H9 (cell line): Measurements from ENCODE around the gene FCN1. TPM values are rescaled to one million over a fixed set of nuclear protein-coding genes. Genes with fewer than 3 reads are reported as not detected.

Experiments used
- DNase-seq: peaks from one replicate; pipeline ENCODE4 v3.0.0-alpha.2; 2017
- H2AFZ ChIP-seq: one replicate; pipeline ENCODE4 v1.6.1; 2013; ENCODE audit warnings: mild to moderate bottlenecking, low read length, control low read depth, moderate library complexity
- H2AK5ac ChIP-seq: 2 replicates; pipeline ENCODE4 v1.6.1; 2013; ENCODE audit warnings: low read length, control low read depth, mixed read lengths; ENCODE audit not compliant: insufficient read length
- H2BK120ac ChIP-seq: one replicate; pipeline ENCODE4 v1.6.1; 2013; ENCODE audit warnings: low read depth, mild to moderate bottlenecking, low read length, control low read depth, inconsistent platforms; ENCODE audit not compliant: poor library complexity, severe bottlenecking
- H2BK12ac ChIP-seq: 2 replicates; pipeline ENCODE4 v1.6.1; 2013; ENCODE audit warnings: low read length, control low read depth, mixed read lengths, low read depth; ENCODE audit not compliant: insufficient read length
- H2BK15ac ChIP-seq: 2 replicates; pipeline ENCODE4 v1.6.1; 2013; ENCODE audit warnings: low read depth, low read length, control low read depth
- H2BK20ac ChIP-seq: one replicate; pipeline ENCODE4 v1.6.1; 2013; ENCODE audit warnings: low read depth, mild to moderate bottlenecking, low read length, control low read depth, inconsistent platforms; ENCODE audit not compliant: poor library complexity, severe bottlenecking
- H2BK5ac ChIP-seq: 2 replicates; pipeline ENCODE4 v1.6.1; 2013; ENCODE audit warnings: low read length, control low read depth, mixed read lengths; ENCODE audit not compliant: insufficient read length
- H3K14ac ChIP-seq: 2 replicates; pipeline ENCODE4 v1.6.1; 2013; ENCODE audit warnings: low read length, control low read depth; ENCODE audit not compliant: insufficient read depth
- H3K18ac ChIP-seq: 2 replicates; pipeline ENCODE4 v1.6.1; 2013; ENCODE audit warnings: low read depth, mild to moderate bottlenecking, mixed read lengths, low read length, control low read depth; ENCODE audit not compliant: insufficient read length
- H3K23ac ChIP-seq: 2 replicates; pipeline ENCODE4 v1.6.1; 2013; ENCODE audit warnings: low read length, control low read depth, mixed read lengths, low read depth; ENCODE audit not compliant: insufficient read length
- H3K23me2 ChIP-seq: 2 replicates; pipeline ENCODE4 v1.6.1; 2013; ENCODE audit warnings: low read depth, mild to moderate bottlenecking, mixed read lengths, low read length, control low read depth; ENCODE audit not compliant: insufficient read length, poor library complexity, severe bottlenecking
- H3K27ac ChIP-seq: 2 replicates; pipeline ENCODE4 v1.5.1; 2013; ENCODE audit warnings: low read length, control low read depth, mixed read lengths, low read depth; ENCODE audit not compliant: insufficient read length
- H3K27me3 ChIP-seq: 2 replicates; pipeline ENCODE4 v1.6.1; 2013; ENCODE audit warnings: low read length, control low read depth, inconsistent platforms; ENCODE audit not compliant: insufficient read depth
- H3K4ac ChIP-seq: 2 replicates; pipeline ENCODE4 v1.6.1; 2013; ENCODE audit warnings: low read depth, mild to moderate bottlenecking, control low read depth, inconsistent platforms, low read length, moderate library complexity
- H3K4me1 ChIP-seq: 2 replicates; pipeline ENCODE4 v1.6.1; 2013; ENCODE audit warnings: low read length, control low read depth, inconsistent platforms; ENCODE audit not compliant: insufficient read depth
- H3K4me2 ChIP-seq: 2 replicates; pipeline ENCODE4 v1.6.1; 2013; ENCODE audit warnings: low read length, control low read depth, mixed read lengths; ENCODE audit not compliant: insufficient read length, insufficient read depth
- H3K56ac ChIP-seq: 2 replicates; pipeline ENCODE4 v1.6.1; 2013; ENCODE audit warnings: low read depth, mild to moderate bottlenecking, mixed read lengths, low read length, control low read depth; ENCODE audit not compliant: insufficient read length
- H3K79me1 ChIP-seq: 2 replicates; pipeline ENCODE4 v1.6.1; 2013; ENCODE audit warnings: low read depth, mild to moderate bottlenecking, moderate library complexity, low read length, control low read depth, inconsistent platforms; ENCODE audit not compliant: insufficient read depth, poor library complexity, severe bottlenecking
- H3K79me2 ChIP-seq: 2 replicates; pipeline ENCODE4 v1.6.1; 2013; ENCODE audit warnings: low read length, control low read depth, inconsistent platforms; ENCODE audit not compliant: insufficient read depth
- H3K9ac ChIP-seq: 2 replicates; pipeline ENCODE4 v1.6.1; 2013; ENCODE audit warnings: low read length, control low read depth, mixed read lengths; ENCODE audit not compliant: insufficient read length; ENCODE audit errors: extremely low read depth
- H3K9me3 ChIP-seq: one replicate; pipeline ENCODE4 v1.6.1; 2013; ENCODE audit warnings: low read depth, low read length, inconsistent platforms; ENCODE audit not compliant: control insufficient read depth
- H3T11ph ChIP-seq: one replicate; pipeline ENCODE4 v1.6.1; 2013; ENCODE audit warnings: mild to moderate bottlenecking, low read length, control low read depth, inconsistent platforms
- H4K20me1 ChIP-seq: one replicate; pipeline ENCODE4 v1.6.1; 2013; ENCODE audit not compliant: control insufficient read depth, insufficient read length, insufficient read depth
- H4K5ac ChIP-seq: 2 replicates; pipeline ENCODE4 v1.6.1; 2013; ENCODE audit warnings: low read depth, mild to moderate bottlenecking, mixed read lengths, low read length, control low read depth; ENCODE audit not compliant: insufficient read length
- H4K8ac ChIP-seq: replicated peaks from 2 replicates; pipeline ENCODE4 v1.6.1; 2013; ENCODE audit warnings: low read length, control low read depth, mixed read lengths, low read depth; ENCODE audit not compliant: insufficient read length
- H4K91ac ChIP-seq: 2 replicates; pipeline ENCODE4 v1.6.1; 2013; ENCODE audit warnings: low read depth, mild to moderate bottlenecking, moderate library complexity, mixed read lengths, low read length, control low read depth; ENCODE audit not compliant: insufficient read length
- H3K27ac Mint-ChIP-seq, 3 experiments: 2 replicates in 2 of 3; 3 replicates in 1 of 3; pipeline ENCODE4 v1.8.0; 2020 to 2021; ENCODE audit warnings: mixed read lengths in 3 of 3, mild to moderate bottlenecking in 1 of 3, moderate library complexity in 1 of 3
- H3K27me3 Mint-ChIP-seq: 2 replicates; pipeline ENCODE4 v1.8.0; 2021; ENCODE audit warnings: low read depth, mild to moderate bottlenecking, moderate library complexity, mixed read lengths
- H3K36me3 Mint-ChIP-seq, 3 experiments: 2 replicates in 2 of 3; 3 replicates in 1 of 3; pipeline ENCODE4 v1.8.0; 2020 to 2021; ENCODE audit warnings: low read depth in 3 of 3, mixed read lengths in 3 of 3; ENCODE audit not compliant: insufficient read depth in 1 of 3
- H3K4me1 Mint-ChIP-seq, 2 experiments: 2 replicates each; pipeline ENCODE4 v1.8.0; 2020; ENCODE audit warnings: mixed read lengths in 2 of 2
- H3K4me3 Mint-ChIP-seq, 2 experiments: 2 replicates in 1 of 2; 3 replicates in 1 of 2; pipeline ENCODE4 v1.8.0; 2020 to 2021; ENCODE audit warnings: mild to moderate bottlenecking in 2 of 2, mixed read lengths in 2 of 2, moderate library complexity in 1 of 2
- H3K9me3 Mint-ChIP-seq, 2 experiments: 2 replicates in 1 of 2; 3 replicates in 1 of 2; pipeline ENCODE4 v1.8.0; 2020; ENCODE audit warnings: mild to moderate bottlenecking in 2 of 2, mixed read lengths in 2 of 2, moderate library complexity in 1 of 2
- CTCF ChIP-seq: fragments of 200-600 bp; sonication (generic); conservative IDR thresholded peaks from 3 replicates; pipeline ENCODE4 v1.8.0; 2021; ENCODE audit warnings: antibody characterized with exemption, mild to moderate bottlenecking
- whole genome bisulfite sequencing: extraction: QIAGEN DNeasy Blood & Tissue Kit; methylation state at CpG from one replicate; pipeline ENCODE4 v1.1.7; 2013; ENCODE audit warnings: missing lambda C conversion rate, low lambda C conversion rate, mixed read lengths; ENCODE audit not compliant: insufficient read length; ENCODE audit errors: extremely low coverage; 5-methylcytosine and 5-hydroxymethylcytosine counted together
- total RNA-seq: library from RNA; stranded (reverse); gene quantifications from 2 replicates; pipeline ENCODE4 v1.2.1, GENCODE V29; 2021

FCN1 gene
- total RNA-seq, 1 experiment from 2014 or later, result not detected

- WGBS, result no CpG with 5 or more reads among the region's 25 CpGs
- no peak for DNase-seq
- no peak within 1 kb of the TSS for H2BK15ac ChIP-seq
- no peaks in the 10 kb centered on the region for H3K27me3 ChIP-seq
- no peaks in the 10 kb centered on the region for H3K79me1 ChIP-seq
- no peaks in the 10 kb centered on the region for H4K20me1 ChIP-seq
- no peak within 1 kb of the TSS for H2BK20ac ChIP-seq
- no peak within 1 kb of the TSS for H3K18ac ChIP-seq
- no peak for TF ChIP-seq CTCF
- no peak within 1 kb of the TSS for H2AFZ ChIP-seq
- H2BK12ac ChIP-seq, result no peak within 1 kb of the TSS
- H3K9me3 Mint-ChIP-seq, result no peaks in the 10 kb centered on the region
- H3K36me3 Mint-ChIP-seq, result no peaks in the 10 kb centered on the region
- H2AK5ac ChIP-seq, result no peak within 1 kb of the TSS
- H3K27ac ChIP-seq, result no peak within 1 kb of the TSS
- H3K23ac ChIP-seq, result no peak within 1 kb of the TSS
- no peak within 1 kb of the TSS for H3K4me2 ChIP-seq
- H3K56ac ChIP-seq, result no peak within 1 kb of the TSS
- no peaks in the 10 kb centered on the region; the same call in none of the 2 replicates for H3K27me3 Mint-ChIP-seq
- H3K4me3 Mint-ChIP-seq, result no peak within 1 kb of the TSS; a peak in 1 of 5 replicates
- no peaks in the 10 kb centered on the region for H3K4me1 ChIP-seq
- H4K91ac ChIP-seq, result no peak within 1 kb of the TSS
- H4K8ac ChIP-seq, result no peak within 1 kb of the TSS
- no peaks in the 10 kb centered on the region for H3K9me3 ChIP-seq
- no peaks in the 10 kb centered on the region for H3K79me2 ChIP-seq
- H3K9ac ChIP-seq, result no peak within 1 kb of the TSS
- H4K5ac ChIP-seq, result no peak within 1 kb of the TSS
- no peak within 1 kb of the TSS for H3K4ac ChIP-seq
- no peak within 1 kb of the TSS for H3T11ph ChIP-seq
- H3K27ac Mint-ChIP-seq, result no peak within 1 kb of the TSS; a peak in 1 of 7 replicates
- no peaks in the 10 kb centered on the region for H3K23me2 ChIP-seq
- no peaks in the 10 kb centered on the region for H3K4me1 Mint-ChIP-seq
- peak within 1 kb of the TSS; percentile 12; the same call in 1 of the 2 replicates for H3K14ac ChIP-seq
- H2BK5ac ChIP-seq, result no peak within 1 kb of the TSS
- no peak within 1 kb of the TSS for H2BK120ac ChIP-seq
These were observed 37.0 kb downstream of the FCN1 start, which contains the start of gene FCN2 for GRCh38 chr9:134880484-134881312. Gene FCN2 (plus strand): TSS chr9:134880810. CDS start chr9:134880822, 12 bp downstream.
